ENCODE results near the gene CAMTA1. TPM values are rescaled to one million over a fixed set of nuclear protein-coding genes. Genes with fewer than 3 reads are reported as not detected.

Gene CAMTA1
- total and polyA plus RNA-seq, 8 donors, result 13.0 to 54.2 (median 23.6) TPM

DNA sequence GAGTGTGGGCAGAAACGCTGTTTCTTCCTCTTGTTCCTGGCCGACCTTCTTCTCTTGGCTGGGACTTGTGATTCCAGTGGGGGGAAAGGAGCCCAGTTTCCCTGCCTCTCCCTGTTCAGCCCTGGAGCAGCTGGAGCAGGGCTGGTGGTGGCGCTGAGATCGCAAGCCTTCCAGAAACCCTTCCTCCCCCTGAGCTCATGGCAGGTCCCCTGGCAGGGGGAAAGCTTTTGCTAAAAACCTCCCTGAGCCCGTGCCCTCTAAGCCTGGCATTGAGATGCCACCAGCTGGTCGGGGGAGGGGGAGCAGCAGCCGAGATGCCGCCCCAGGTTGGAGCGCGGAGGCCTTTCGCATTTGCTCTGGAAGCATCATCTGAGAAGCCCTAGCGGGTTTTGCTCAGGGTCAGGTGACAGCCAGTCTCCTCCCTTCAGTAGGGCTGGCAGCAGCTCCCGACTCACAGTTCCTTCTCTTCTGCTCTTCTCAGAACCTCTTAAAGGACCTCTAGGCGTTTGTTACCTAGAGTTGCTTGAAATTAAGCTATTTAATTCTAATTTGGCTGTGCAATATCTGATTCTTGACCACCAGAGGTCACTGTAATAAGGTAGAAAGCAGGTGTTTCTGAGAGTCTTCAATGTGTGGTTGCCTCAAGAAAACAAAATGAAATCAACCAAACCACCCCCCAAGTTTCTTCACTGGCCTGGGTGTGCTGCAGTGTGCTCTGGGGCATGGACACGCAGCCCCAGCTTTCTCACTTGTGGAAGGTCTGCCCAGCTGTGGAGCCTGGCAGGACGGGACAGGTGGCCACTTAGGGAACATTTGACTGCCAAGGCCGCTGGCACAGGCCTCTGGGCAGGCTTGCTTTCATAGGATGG lies 257.3 kb downstream of the CAMTA1 start:
- no peak for DNase-seq
- Histone ChIP-seq H3K4me1 (no peaks in the 10 kb centered on the region), H3K27ac (no peak overlapping the region), H3K27me3 (no peaks in the 10 kb centered on the region), H3K36me3 (no peaks in the 10 kb centered on the region), H3K9me3 (no peaks in the 10 kb centered on the region), H3K4me3 (no peak overlapping the region)
- peak in 3 of 4 donors; percentile 70 to 77 (median 71) for ATAC-seq
- intact Hi-C loops (cut with DNase I), result loop anchor here in 1 of 3 donors (5.0 to 10.0 kb wide), 2 partner anchors 182 to 605 kb away; no protein-coding TSS in a partner anchor
- TF ChIP-seq, protein P1, sequence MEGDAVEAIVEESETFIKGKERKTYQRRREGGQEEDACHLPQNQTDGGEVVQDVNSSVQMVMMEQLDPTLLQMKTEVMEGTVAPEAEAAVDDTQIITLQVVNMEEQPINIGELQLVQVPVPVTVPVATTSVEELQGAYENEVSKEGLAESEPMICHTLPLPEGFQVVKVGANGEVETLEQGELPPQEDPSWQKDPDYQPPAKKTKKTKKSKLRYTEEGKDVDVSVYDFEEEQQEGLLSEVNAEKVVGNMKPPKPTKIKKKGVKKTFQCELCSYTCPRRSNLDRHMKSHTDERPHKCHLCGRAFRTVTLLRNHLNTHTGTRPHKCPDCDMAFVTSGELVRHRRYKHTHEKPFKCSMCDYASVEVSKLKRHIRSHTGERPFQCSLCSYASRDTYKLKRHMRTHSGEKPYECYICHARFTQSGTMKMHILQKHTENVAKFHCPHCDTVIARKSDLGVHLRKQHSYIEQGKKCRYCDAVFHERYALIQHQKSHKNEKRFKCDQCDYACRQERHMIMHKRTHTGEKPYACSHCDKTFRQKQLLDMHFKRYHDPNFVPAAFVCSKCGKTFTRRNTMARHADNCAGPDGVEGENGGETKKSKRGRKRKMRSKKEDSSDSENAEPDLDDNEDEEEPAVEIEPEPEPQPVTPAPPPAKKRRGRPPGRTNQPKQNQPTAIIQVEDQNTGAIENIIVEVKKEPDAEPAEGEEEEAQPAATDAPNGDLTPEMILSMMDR (IDR thresholded peaks at IDR 0.05), result peak; percentile 36 to 45 (median 39)
- no peak for FAIRE-seq
- 52 to 53% methylated on average over 17 of the region's 17 CpGs for WGBS, 2 donors

DNA sequence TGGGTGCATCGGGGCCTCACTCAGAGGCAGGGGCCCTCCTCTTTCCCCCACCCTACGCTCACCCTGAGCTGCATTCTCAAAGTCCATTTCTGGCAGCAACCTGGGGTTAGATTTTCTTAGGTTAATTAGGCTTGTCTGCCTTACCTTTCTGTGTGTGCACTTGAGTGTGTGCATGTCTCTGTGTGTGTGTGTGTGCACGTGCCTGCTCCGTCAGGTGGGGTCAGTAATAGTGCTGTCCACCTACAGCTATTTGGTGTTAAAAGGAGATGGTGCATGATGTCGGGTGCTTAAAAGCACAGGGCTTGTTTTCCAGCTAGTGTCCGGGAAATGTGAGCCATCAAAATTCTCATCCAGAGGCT lies 257.9 kb downstream of the CAMTA1 start:
- intact Hi-C loops (cut with DNase I), result loop anchor here in 1 of 3 donors (5.0 to 10.0 kb wide), 2 partner anchors 182 to 604 kb away; no protein-coding TSS in a partner anchor
- H3K27me3 ChIP-seq, result no peaks in the 10 kb centered on the region
- H3K27ac ChIP-seq, result no peak overlapping the region
- WGBS, 2 donors, result 51 to 56% methylated on average over 6 of the region's 6 CpGs
- no peaks in the 10 kb centered on the region for H3K4me1 ChIP-seq
- ATAC-seq, result no peak
- H3K9me3 ChIP-seq, result no peaks in the 10 kb centered on the region
- H3K36me3 ChIP-seq, result no peaks in the 10 kb centered on the region
- TF ChIP-seq, protein P1 (IDR thresholded peaks at IDR 0.05), result no peak
- no peak overlapping the region for H3K4me3 ChIP-seq
- DNase-seq, result no peak
- no peak for FAIRE-seq

DNA sequence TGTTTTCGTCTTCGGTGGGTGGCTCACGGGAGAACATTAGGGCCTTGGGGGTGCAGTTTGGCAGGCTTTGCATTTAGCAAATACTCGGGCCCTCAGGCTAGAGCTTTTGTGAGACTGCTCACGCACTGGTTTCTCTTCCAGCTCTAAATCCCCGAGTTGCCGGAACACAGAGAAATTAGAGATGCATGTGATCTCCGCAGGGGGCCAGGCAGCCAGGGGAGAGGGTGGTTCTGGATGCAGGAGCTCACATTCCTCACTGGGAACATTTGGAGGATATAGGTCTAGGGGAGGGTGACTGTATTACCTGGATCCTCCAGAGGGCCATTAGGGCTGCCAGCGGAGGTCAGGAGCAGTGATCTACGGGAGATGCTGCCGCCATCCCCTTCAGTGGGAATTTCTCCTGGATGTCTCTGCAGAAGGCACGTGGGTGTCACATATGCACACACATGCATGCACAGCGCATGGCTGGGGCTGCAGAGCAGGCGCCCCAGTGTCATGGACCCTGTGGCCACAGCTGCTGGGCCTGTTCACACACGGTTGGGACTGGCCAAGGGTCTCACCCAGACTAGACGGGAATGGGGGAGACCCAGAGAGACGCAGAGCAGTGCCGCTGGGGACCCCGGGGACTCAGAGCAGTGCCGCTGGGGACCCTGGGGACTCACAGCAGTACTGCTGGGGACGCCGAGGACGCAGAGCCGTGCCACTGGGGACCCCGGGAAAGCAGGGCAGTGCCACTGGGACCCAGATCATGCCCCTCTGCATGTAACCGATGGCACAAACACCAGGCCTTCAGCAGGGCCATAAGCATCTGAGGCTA lies 258.7 kb downstream of the CAMTA1 start:
- H3K36me3 ChIP-seq, result no peaks in the 10 kb centered on the region
- TF ChIP-seq, protein P1 (IDR thresholded peaks at IDR 0.05), result no peak
- intact Hi-C loops (cut with DNase I), result loop anchor here in 1 of 3 donors (5.0 to 10.0 kb wide), 2 partner anchors 181 to 603 kb away; no protein-coding TSS in a partner anchor
- no peak for ATAC-seq
- no peaks in the 10 kb centered on the region for H3K27me3 ChIP-seq
- no peak for FAIRE-seq
- H3K9me3 ChIP-seq, result no peaks in the 10 kb centered on the region
- no peak for DNase-seq
- H3K4me3 ChIP-seq, result no peak overlapping the region
- H3K4me1 ChIP-seq, result no peaks in the 10 kb centered on the region
- no peak overlapping the region for H3K27ac ChIP-seq
- 77 to 83% methylated on average over 26 of the region's 26 CpGs for WGBS, 2 donors

DNA sequence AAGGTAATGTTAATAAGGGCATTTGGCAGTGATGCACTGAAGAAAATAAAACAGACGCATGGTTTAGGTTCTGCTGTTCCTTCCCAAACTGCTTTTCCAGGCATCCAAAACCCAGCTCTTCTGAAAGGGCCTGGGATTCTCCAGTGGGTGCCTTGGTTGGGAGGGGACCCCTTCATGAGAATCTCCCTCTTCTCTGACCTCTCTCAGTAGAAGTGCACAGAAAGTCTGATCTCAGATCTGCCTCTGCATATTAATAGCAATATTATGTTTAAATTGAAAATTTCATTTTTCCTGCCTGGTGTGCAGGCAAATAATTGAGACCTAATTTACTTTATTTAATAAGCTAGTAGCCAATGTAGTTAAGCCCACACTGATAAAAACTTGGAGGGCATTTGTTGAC lies 260.6 kb downstream of the CAMTA1 start:
- WGBS, 2 donors, result 83 to 87% methylated on average over 1 of the region's 1 CpG

More for the DNA sequence above, 260.6 kb downstream of the CAMTA1 start:
- Histone ChIP-seq H3K27ac (no peak overlapping the region), H3K4me3 (no peak overlapping the region), H3K27me3 (no peaks in the 10 kb centered on the region), H3K4me1 (no peaks in the 10 kb centered on the region), H3K9me3 (no peaks in the 10 kb centered on the region), H3K36me3 (no peaks in the 10 kb centered on the region)
- ATAC-seq (no peak), FAIRE-seq (no peak), DNase-seq (no peak)
- TF ChIP-seq, protein P1 (IDR thresholded peaks at IDR 0.05), result no peak
- intact Hi-C loops (cut with DNase I), result loop anchor here in 1 of 3 donors (10.0 kb wide), 1 partner anchor 179 kb away; no protein-coding TSS in a partner anchor
